ENCODE results near the gene SUN3. TPM values are rescaled to one million over a fixed set of nuclear protein-coding genes. Genes with fewer than 3 reads are reported as not detected.

Gene SUN3
- total and polyA plus RNA-seq, 10 of the 15 experiments (the other 5 are each of a cell fraction or from before 2014, with no cell fraction given) = 0.29 to 0.48 TPM; not detected in 8

DNA sequence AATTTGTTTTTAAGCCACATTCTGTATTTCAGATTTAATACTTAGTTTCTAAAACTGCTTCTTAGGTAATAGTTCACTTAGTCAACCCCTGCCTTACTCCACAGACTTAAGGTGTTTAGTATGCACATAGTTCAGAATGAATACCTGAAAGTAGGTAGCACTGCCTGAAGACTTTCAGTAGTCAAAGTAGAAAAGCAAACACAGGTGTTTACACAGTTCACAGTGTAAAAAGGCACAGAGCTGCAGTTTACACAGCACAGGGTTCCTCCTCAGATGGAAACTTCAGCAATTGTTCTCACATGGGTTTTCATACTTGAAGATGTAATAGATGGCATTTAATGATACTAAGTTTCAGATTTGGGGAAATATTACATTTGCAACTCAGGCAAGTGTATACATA, 77.5 kb downstream of the SUN3 start:
- no peak for FAIRE-seq
- peaks cover 2 to 3% of the 10 kb centered on the region in 2 experiments; a peak in 2 of 4 replicates for H3K36me3 ChIP-seq (ENCODE audit: control insufficient read depth in 2 of 2, insufficient read depth in 2 of 2, low read length in 1 of 2)
- H3K79me2 ChIP-seq (ENCODE audit: control insufficient read depth, insufficient read depth, low read length) = no peaks in the 10 kb centered on the region
- H3K4me3 ChIP-seq = no peak overlapping the region
- ChIA-PET RAD21 (ENCODE audit: unreplicated experiment) (no interaction called here), POLR2A (no interaction called here), SMC1A (ENCODE audit: uncharacterized antibody, unreplicated experiment) (no interaction called here), CTCF (interaction anchor here (1.7 to 2.2 kb wide), 2 partner anchors 13 to 159 kb away, joined by 6 read pairs; no protein-coding TSS in a partner anchor)
- no TSS peak for BruUV-seq (replicated peaks)
- no peak for ATAC-seq
- DNase-seq (ENCODE audit: low read depth, low spot score) = no peak
- no peak overlapping the region for H3K4me2 ChIP-seq (ENCODE audit: control insufficient read depth, insufficient read depth)
- peaks cover 4% of the 10 kb centered on the region; the same call in 1 of the 2 replicates for H3K4me1 ChIP-seq (ENCODE audit: control insufficient read depth, insufficient read depth, low read length)
- no peaks in the 10 kb centered on the region for H3K27me3 ChIP-seq (replicated peaks in 1 of 2; ENCODE audit: control insufficient read depth in 2 of 2, insufficient read depth in 2 of 2, low read length in 1 of 2)
- in situ Hi-C loops (cut with MboI) (no loop called here), intact Hi-C loops (cut with micrococcal nuclease; ENCODE audit: unreplicated experiment) (no loop called here)
- H3K27ac ChIP-seq (ENCODE audit: control insufficient read depth, insufficient read depth) = no peak overlapping the region
- H3K9ac ChIP-seq (ENCODE audit: control insufficient read depth, insufficient read depth, low read length) = no peak overlapping the region
- H4K20me1 ChIP-seq (ENCODE audit: control insufficient read depth, insufficient read depth) = no peaks in the 10 kb centered on the region
- TF ChIP-seq PAX5 (IDR thresholded peaks at IDR 0.05; ENCODE audit: borderline replicate concordance, low read depth, low read length) (no peak), TCF3 (IDR thresholded peaks at IDR 0.05; ENCODE audit: borderline replicate concordance, insufficient read depth, low read depth, low read length) (no peak), NFYA (IDR thresholded peaks at IDR 0.05; ENCODE audit: borderline replicate concordance, low read depth, low read length) (no peak), GABPA (IDR thresholded peaks at IDR 0.05; ENCODE audit: low read depth) (no peak), IRF4 (IDR thresholded peaks at IDR 0.05; ENCODE audit: low read depth, low read length) (no peak)
- TF ChIP-seq, protein P1, sequence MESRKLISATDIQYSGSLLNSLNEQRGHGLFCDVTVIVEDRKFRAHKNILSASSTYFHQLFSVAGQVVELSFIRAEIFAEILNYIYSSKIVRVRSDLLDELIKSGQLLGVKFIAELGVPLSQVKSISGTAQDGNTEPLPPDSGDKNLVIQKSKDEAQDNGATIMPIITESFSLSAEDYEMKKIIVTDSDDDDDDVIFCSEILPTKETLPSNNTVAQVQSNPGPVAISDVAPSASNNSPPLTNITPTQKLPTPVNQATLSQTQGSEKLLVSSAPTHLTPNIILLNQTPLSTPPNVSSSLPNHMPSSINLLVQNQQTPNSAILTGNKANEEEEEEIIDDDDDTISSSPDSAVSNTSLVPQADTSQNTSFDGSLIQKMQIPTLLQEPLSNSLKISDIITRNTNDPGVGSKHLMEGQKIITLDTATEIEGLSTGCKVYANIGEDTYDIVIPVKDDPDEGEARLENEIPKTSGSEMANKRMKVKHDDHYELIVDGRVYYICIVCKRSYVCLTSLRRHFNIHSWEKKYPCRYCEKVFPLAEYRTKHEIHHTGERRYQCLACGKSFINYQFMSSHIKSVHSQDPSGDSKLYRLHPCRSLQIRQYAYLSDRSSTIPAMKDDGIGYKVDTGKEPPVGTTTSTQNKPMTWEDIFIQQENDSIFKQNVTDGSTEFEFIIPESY (IDR thresholded peaks at IDR 0.05) = no peak
- no peak overlapping the region for H2AFZ ChIP-seq (ENCODE audit: control insufficient read depth, low read depth, low read length)
- no peaks in the 10 kb centered on the region for H3K9me3 ChIP-seq (replicated peaks; ENCODE audit: control insufficient read depth, insufficient read depth, low read length)

DNA sequence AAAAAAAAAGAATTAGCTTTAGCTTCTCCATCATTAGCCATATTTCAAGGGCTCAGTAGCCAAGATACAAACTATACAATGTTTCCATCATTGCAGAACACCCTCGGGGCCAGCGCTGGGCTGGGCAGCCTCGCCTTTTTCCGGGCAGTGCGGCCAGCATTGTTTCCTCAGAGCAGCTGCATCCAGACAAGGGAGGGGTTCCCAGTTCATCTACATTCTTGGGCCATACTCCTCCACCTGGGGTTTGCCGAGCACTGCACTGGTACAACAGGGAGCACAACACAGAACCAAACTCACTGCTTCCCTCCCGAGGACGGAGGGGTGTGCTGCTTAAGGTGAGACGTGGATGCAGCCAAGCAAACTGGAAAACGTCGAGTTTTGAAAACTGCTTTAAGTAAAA, 78.2 kb downstream of the SUN3 start:
- CTCF ChIA-PET = interaction anchor here (2.2 kb wide), 1 partner anchor 160 kb away, joined by 6 read pairs; no protein-coding TSS in a partner anchor
- in situ Hi-C loops (cut with MboI) = no loop called here
- no peak overlapping the region for H2AFZ ChIP-seq (ENCODE audit: control insufficient read depth, low read depth, low read length)
- intact Hi-C loops (cut with micrococcal nuclease; ENCODE audit: unreplicated experiment) = no loop called here
- WGBS (ENCODE audit: insufficient coverage, insufficient replicate concordance, low lambda C conversion rate, missing lambda C conversion rate) = 80% methylated on average over 11 of the region's 11 CpGs
- H3K4me1 ChIP-seq (ENCODE audit: control insufficient read depth, insufficient read depth, low read length) = peaks cover 4% of the 10 kb centered on the region; the same call in 1 of the 2 replicates
- SMC1A ChIA-PET (ENCODE audit: uncharacterized antibody, unreplicated experiment) = no interaction called here
- no TSS peak for BruUV-seq (replicated peaks)
- H3K27ac ChIP-seq (ENCODE audit: control insufficient read depth, insufficient read depth) = no peak overlapping the region
- H3K9me3 ChIP-seq (replicated peaks; ENCODE audit: control insufficient read depth, insufficient read depth, low read length) = no peaks in the 10 kb centered on the region
- DNase-seq (ENCODE audit: low read depth, low spot score) = no peak
- H3K4me2 ChIP-seq (ENCODE audit: control insufficient read depth, insufficient read depth) = no peak overlapping the region
- H3K36me3 ChIP-seq (ENCODE audit: control insufficient read depth in 2 of 2, insufficient read depth in 2 of 2, low read length in 1 of 2) = peaks cover 2 to 3% of the 10 kb centered on the region in 2 experiments; a peak in 2 of 4 replicates
- H3K4me3 ChIP-seq = no peak overlapping the region
- POLR2A ChIA-PET = no interaction called here
- no peaks in the 10 kb centered on the region for H3K27me3 ChIP-seq (replicated peaks in 1 of 2; ENCODE audit: control insufficient read depth in 2 of 2, insufficient read depth in 2 of 2, low read length in 1 of 2)
- H3K9ac ChIP-seq (ENCODE audit: control insufficient read depth, insufficient read depth, low read length) = no peak overlapping the region
- RAD21 ChIA-PET (ENCODE audit: unreplicated experiment) = no interaction called here
- ATAC-seq = no peak
- H3K79me2 ChIP-seq (ENCODE audit: control insufficient read depth, insufficient read depth, low read length) = no peaks in the 10 kb centered on the region
- no peaks in the 10 kb centered on the region for H4K20me1 ChIP-seq (ENCODE audit: control insufficient read depth, insufficient read depth)
- FAIRE-seq = no peak
- TF ChIP-seq SUZ12 (IDR thresholded peaks at IDR 0.05; ENCODE audit: unreplicated experiment) (no peak), FOS (IDR thresholded peaks at IDR 0.05; ENCODE audit: borderline replicate concordance, extremely low read depth, insufficient read length) (no peak), STAT1 (conservative IDR thresholded peaks at IDR 0.05) (no peak), ZNF217 (IDR thresholded peaks at IDR 0.05) (no peak), MEF2A (IDR thresholded peaks at IDR 0.05; ENCODE audit: insufficient read depth, low read depth, low read length) (no peak), NFIC (IDR thresholded peaks at IDR 0.05; ENCODE audit: low read depth, low read length) (no peak)
- TF ChIP-seq, protein P2, sequence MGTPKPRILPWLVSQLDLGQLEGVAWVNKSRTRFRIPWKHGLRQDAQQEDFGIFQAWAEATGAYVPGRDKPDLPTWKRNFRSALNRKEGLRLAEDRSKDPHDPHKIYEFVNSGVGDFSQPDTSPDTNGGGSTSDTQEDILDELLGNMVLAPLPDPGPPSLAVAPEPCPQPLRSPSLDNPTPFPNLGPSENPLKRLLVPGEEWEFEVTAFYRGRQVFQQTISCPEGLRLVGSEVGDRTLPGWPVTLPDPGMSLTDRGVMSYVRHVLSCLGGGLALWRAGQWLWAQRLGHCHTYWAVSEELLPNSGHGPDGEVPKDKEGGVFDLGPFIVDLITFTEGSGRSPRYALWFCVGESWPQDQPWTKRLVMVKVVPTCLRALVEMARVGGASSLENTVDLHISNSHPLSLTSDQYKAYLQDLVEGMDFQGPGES (IDR thresholded peaks at IDR 0.05) = no peak
- TF ChIP-seq, protein P3, sequence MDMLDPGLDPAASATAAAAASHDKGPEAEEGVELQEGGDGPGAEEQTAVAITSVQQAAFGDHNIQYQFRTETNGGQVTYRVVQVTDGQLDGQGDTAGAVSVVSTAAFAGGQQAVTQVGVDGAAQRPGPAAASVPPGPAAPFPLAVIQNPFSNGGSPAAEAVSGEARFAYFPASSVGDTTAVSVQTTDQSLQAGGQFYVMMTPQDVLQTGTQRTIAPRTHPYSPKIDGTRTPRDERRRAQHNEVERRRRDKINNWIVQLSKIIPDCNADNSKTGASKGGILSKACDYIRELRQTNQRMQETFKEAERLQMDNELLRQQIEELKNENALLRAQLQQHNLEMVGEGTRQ (IDR thresholded peaks at IDR 0.05; ENCODE audit: borderline replicate concordance, low read depth, low read length) = no peak

Data from GM12878 (cell line).